HEK293 (cell line): Measurements from ENCODE around the gene NUP85.

Experiments
- BCL11B ChIP-seq: fragments of 450-650 bp; formaldehyde crosslinking; IDR thresholded peaks from 2 replicates; pipeline ENCODE4 v1.5.1; 2016; ENCODE audit warnings: low read depth, missing biosample characterization, missing genetic modification characterization
- GLIS1 ChIP-seq: fragments of 450-650 bp; formaldehyde crosslinking; IDR thresholded peaks from 2 replicates; pipeline ENCODE4 v1.5.1; 2016; ENCODE audit warnings: missing biosample characterization, missing genetic modification characterization
- HOXA7 ChIP-seq: sonication (generic); formaldehyde crosslinking; IDR thresholded peaks from 2 replicates; pipeline ENCODE4 v1.8.1; 2022; ENCODE audit warnings: missing genetic modification reagents, borderline replicate concordance
- HOXC10 ChIP-seq: sonication (generic); formaldehyde crosslinking; IDR thresholded peaks from 2 replicates; pipeline ENCODE4 v1.8.1; 2023; ENCODE audit warnings: mild to moderate bottlenecking, missing genetic modification reagents
- HOXD13 ChIP-seq: sonication (generic); formaldehyde crosslinking; IDR thresholded peaks from 2 replicates; pipeline ENCODE4 v1.8.0; 2022; ENCODE audit warnings: missing genetic modification reagents, borderline replicate concordance
- INSM2 ChIP-seq: fragments of 450-650 bp; formaldehyde crosslinking; IDR thresholded peaks from 2 replicates; pipeline ENCODE4 v1.5.1; 2016; ENCODE audit warnings: missing biosample characterization, missing genetic modification characterization
- KLF16 ChIP-seq: fragments of 450-650 bp; formaldehyde crosslinking; IDR thresholded peaks from 2 replicates; pipeline ENCODE4 v1.5.1; 2017; ENCODE audit warnings: missing biosample characterization, missing genetic modification characterization
- KLF17 ChIP-seq: fragments of 450-650 bp; formaldehyde crosslinking; IDR thresholded peaks from 2 replicates; pipeline ENCODE4 v1.5.1; 2016; ENCODE audit warnings: missing biosample characterization, missing genetic modification characterization
- MYNN ChIP-seq: fragments of 450-650 bp; formaldehyde crosslinking; IDR thresholded peaks from 2 replicates; pipeline ENCODE4 v1.5.1; 2016; ENCODE audit warnings: missing biosample characterization, missing genetic modification characterization, borderline replicate concordance
- PRDM6 ChIP-seq: fragments of 450-650 bp; formaldehyde crosslinking; IDR thresholded peaks from 2 replicates; pipeline ENCODE4 v1.5.1; 2017; ENCODE audit warnings: missing biosample characterization, missing genetic modification characterization
- SALL2 ChIP-seq: fragments of 450-650 bp; formaldehyde crosslinking; IDR thresholded peaks from 2 replicates; pipeline ENCODE4 v1.5.0; 2017; ENCODE audit warnings: missing biosample characterization, mild to moderate bottlenecking, missing genetic modification characterization, borderline replicate concordance
- YY2 ChIP-seq: fragments of 450-650 bp; formaldehyde crosslinking; IDR thresholded peaks from 2 replicates; pipeline ENCODE4 v1.5.1; 2016; ENCODE audit warnings: missing biosample characterization, missing genetic modification characterization
- ZBTB1 ChIP-seq: fragments of 450-650 bp; formaldehyde crosslinking; IDR thresholded peaks from 2 replicates; pipeline ENCODE4 v1.5.1; 2016; ENCODE audit warnings: missing biosample characterization, missing genetic modification characterization
- ZBTB10 ChIP-seq: fragments of 450-650 bp; formaldehyde crosslinking; IDR thresholded peaks from 2 replicates; pipeline ENCODE4 v1.5.1; 2016; ENCODE audit warnings: missing biosample characterization, missing genetic modification characterization
- ZBTB11 ChIP-seq: fragments of 450-650 bp; formaldehyde crosslinking; conservative IDR thresholded peaks from 2 replicates; pipeline ENCODE4 v1.5.1; 2016; ENCODE audit warnings: low read depth, missing biosample characterization, missing genetic modification characterization
- ZBTB17 ChIP-seq: fragments of 450-650 bp; formaldehyde crosslinking; IDR thresholded peaks from 2 replicates; pipeline ENCODE4 v1.5.1; 2016; ENCODE audit warnings: missing biosample characterization, missing genetic modification characterization
- ZBTB44 ChIP-seq: fragments of 450-650 bp; IDR thresholded peaks from 2 replicates; pipeline ENCODE4 v1.5.1; 2018; ENCODE audit warnings: missing biosample characterization, mild to moderate bottlenecking, missing genetic modification characterization
- ZBTB7A ChIP-seq: fragments of 450-650 bp; formaldehyde crosslinking; IDR thresholded peaks from 2 replicates; pipeline ENCODE4 v1.5.1; 2016; ENCODE audit warnings: low read depth, missing biosample characterization, missing genetic modification characterization
- ZBTB8A ChIP-seq: fragments of 450-650 bp; formaldehyde crosslinking; IDR thresholded peaks from 2 replicates; pipeline ENCODE4 v1.5.1; 2016; ENCODE audit warnings: missing biosample characterization, missing genetic modification characterization
- ZNF155 ChIP-seq: fragments of 450-650 bp; formaldehyde crosslinking; IDR thresholded peaks from 2 replicates; pipeline ENCODE4 v1.5.1; 2016; ENCODE audit warnings: missing biosample characterization, missing genetic modification characterization
- ZNF175 ChIP-seq: fragments of 450-650 bp; formaldehyde crosslinking; IDR thresholded peaks from 2 replicates; pipeline ENCODE4 v1.5.1; 2016; ENCODE audit warnings: missing biosample characterization, missing genetic modification characterization
- ZNF211 ChIP-seq: fragments of 450-650 bp; formaldehyde crosslinking; IDR thresholded peaks from 2 replicates; pipeline ENCODE4 v1.5.1; 2016; ENCODE audit warnings: low read depth, missing biosample characterization, missing genetic modification characterization
- ZNF23 ChIP-seq: fragments of 450-650 bp; formaldehyde crosslinking; IDR thresholded peaks from 2 replicates; pipeline ENCODE4 v1.5.1; 2016; ENCODE audit warnings: missing biosample characterization, missing genetic modification characterization, borderline replicate concordance
- ZNF24 ChIP-seq: fragments of 450-650 bp; formaldehyde crosslinking; IDR thresholded peaks from 2 replicates; pipeline ENCODE4 v1.5.1; 2016; ENCODE audit warnings: missing biosample characterization, missing genetic modification characterization
- ZNF354C ChIP-seq: fragments of 450-650 bp; formaldehyde crosslinking; IDR thresholded peaks from 2 replicates; pipeline ENCODE4 v1.5.1; 2016; ENCODE audit warnings: missing biosample characterization, missing genetic modification characterization, low read depth, borderline replicate concordance
- ZNF585B ChIP-seq: fragments of 450-650 bp; formaldehyde crosslinking; IDR thresholded peaks from 2 replicates; pipeline ENCODE4 v1.5.1; 2016; ENCODE audit warnings: missing biosample characterization, missing genetic modification characterization
- ZNF600 ChIP-seq: fragments of 450-650 bp; formaldehyde crosslinking; IDR thresholded peaks from 2 replicates; pipeline ENCODE4 v1.5.1; 2016; ENCODE audit warnings: missing biosample characterization, missing genetic modification characterization
- ZXDB ChIP-seq: fragments of 450-650 bp; formaldehyde crosslinking; IDR thresholded peaks from 2 replicates; pipeline ENCODE4 v1.5.1; 2016; ENCODE audit warnings: missing biosample characterization, missing genetic modification characterization

The NUP85 gene

GRCh38 chr17:75273977-75274708 is 68.7 kb downstream of the NUP85 start (continued):
- TF ChIP-seq ZBTB7A (0 out of 2 replicates have a peak, but pooled peaks have one; percentile 54), BCL11B (tag by site-specific recombination) (no peak), INSM2 (0 out of 2 replicates have a peak, but pooled peaks have one; percentile 21), ZNF354C (tag by site-specific recombination) (no peak), ZBTB1 (tag by site-specific recombination) (no peak), KLF17 (peak; percentile 80; the same call in 1 of the 2 replicates), GLIS1 (tag by site-specific recombination) (peak; percentile 72), ZNF600 (peak; percentile 79), ZXDB (tag by site-specific recombination) (no peak), ZNF23 (tag by site-specific recombination) (no peak), MYNN (tag by site-specific recombination) (no peak), ZNF585B (no peak), SALL2 (tag by site-specific recombination) (no peak), ZBTB11 (no peak), ZNF155 (tag by site-specific recombination) (no peak), HOXD13 (CRISPR knock-in tag) (no peak), YY2 (tag by site-specific recombination) (no peak), ZBTB8A (tag by site-specific recombination) (no peak), ZNF24 (tag by site-specific recombination) (peak; percentile 50; the same call in 1 of the 2 replicates), ZNF211 (tag by site-specific recombination) (no peak), ZBTB44 (tag by site-specific recombination) (0 out of 2 replicates have a peak, but pooled peaks have one; percentile 6), KLF16 (peak; percentile 53), PRDM6 (tag by site-specific recombination) (no peak), HOXC10 (CRISPR knock-in tag) (no peak), ZBTB17 (tag by site-specific recombination) (peak; percentile 85), ZNF175 (tag by site-specific recombination) (no peak), ZBTB10 (tag by site-specific recombination) (peak; percentile 55; the same call in 1 of the 2 replicates), HOXA7 (no peak)
